Upper lobe of left lung (tissue), 4 donors: ENCODE measurements around the gene ST14.

Experiments used
- EP300 ChIP-seq, 4 donors: sonication (generic); formaldehyde crosslinking; IDR thresholded peaks; one replicate each; pipeline ENCODE4 v1.5.1; 2017; ENCODE audit warnings: antibody characterized with exemption in 4 of 4, control low read depth in 2 of 4
- POLR2A ChIP-seq, 4 donors: fragments of 450-650 bp; IDR thresholded peaks; one replicate each; pipeline ENCODE4 v1.5.1; 2016 to 2017; ENCODE audit warnings: antibody characterized with exemption in 4 of 4, mild to moderate bottlenecking in 2 of 4
- POLR2AphosphoS5 ChIP-seq, 2 donors: sonication (generic); formaldehyde crosslinking; IDR thresholded peaks; one replicate each; pipeline ENCODE4 v1.5.1; 2017; ENCODE audit warnings: antibody characterized with exemption in 2 of 2
- TF ChIP-seq, protein P1 (sequence below), 6 experiments: fragments of 450-650 bp in 4 of 6; fragments of 200-600 bp in 2 of 6; sonication (generic) in 2 of 6; IDR thresholded peaks; one replicate each; pipeline ENCODE4 v1.5.1; 2016 to 2019; ENCODE audit warnings: antibody characterized with exemption in 6 of 6

GRCh38 chr11:130157101-130157500 is 2.5 kb upstream of the ST14 start:
- no peak for TF ChIP-seq POLR2A (IDR thresholded peaks at IDR 0.05)
- TF ChIP-seq, protein P1, sequence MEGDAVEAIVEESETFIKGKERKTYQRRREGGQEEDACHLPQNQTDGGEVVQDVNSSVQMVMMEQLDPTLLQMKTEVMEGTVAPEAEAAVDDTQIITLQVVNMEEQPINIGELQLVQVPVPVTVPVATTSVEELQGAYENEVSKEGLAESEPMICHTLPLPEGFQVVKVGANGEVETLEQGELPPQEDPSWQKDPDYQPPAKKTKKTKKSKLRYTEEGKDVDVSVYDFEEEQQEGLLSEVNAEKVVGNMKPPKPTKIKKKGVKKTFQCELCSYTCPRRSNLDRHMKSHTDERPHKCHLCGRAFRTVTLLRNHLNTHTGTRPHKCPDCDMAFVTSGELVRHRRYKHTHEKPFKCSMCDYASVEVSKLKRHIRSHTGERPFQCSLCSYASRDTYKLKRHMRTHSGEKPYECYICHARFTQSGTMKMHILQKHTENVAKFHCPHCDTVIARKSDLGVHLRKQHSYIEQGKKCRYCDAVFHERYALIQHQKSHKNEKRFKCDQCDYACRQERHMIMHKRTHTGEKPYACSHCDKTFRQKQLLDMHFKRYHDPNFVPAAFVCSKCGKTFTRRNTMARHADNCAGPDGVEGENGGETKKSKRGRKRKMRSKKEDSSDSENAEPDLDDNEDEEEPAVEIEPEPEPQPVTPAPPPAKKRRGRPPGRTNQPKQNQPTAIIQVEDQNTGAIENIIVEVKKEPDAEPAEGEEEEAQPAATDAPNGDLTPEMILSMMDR (IDR thresholded peaks at IDR 0.05) = no peak
- no peak for TF ChIP-seq POLR2AphosphoS5 (IDR thresholded peaks at IDR 0.05)
- TF ChIP-seq EP300 (IDR thresholded peaks at IDR 0.05) = no peak
